HEK293 (cell line): ENCODE data around the gene UBXN11.

Source experiments
- KLF10 ChIP-seq: fragments of 450-650 bp; IDR thresholded peaks from 2 replicates; pipeline ENCODE4 v1.5.1; 2018; ENCODE audit warnings: missing biosample characterization, mild to moderate bottlenecking, missing genetic modification characterization
- KLF7 ChIP-seq: fragments of 450-650 bp; formaldehyde crosslinking; IDR thresholded peaks from 2 replicates; pipeline ENCODE4 v1.5.1; 2016; ENCODE audit warnings: missing biosample characterization, missing genetic modification characterization, borderline replicate concordance
- KLF9 ChIP-seq: fragments of 450-650 bp; formaldehyde crosslinking; IDR thresholded peaks from 2 replicates; pipeline ENCODE4 v1.5.1; 2016; ENCODE audit warnings: missing biosample characterization, missing genetic modification characterization, low read depth
- PRDM1 ChIP-seq: fragments of 450-650 bp; formaldehyde crosslinking; IDR thresholded peaks from 2 replicates; pipeline ENCODE4; 2016; ENCODE audit warnings: missing biosample characterization, missing genetic modification characterization
- SP3 ChIP-seq: fragments of 450-650 bp; formaldehyde crosslinking; IDR thresholded peaks from 2 replicates; pipeline ENCODE4 v1.5.1; 2016; ENCODE audit warnings: missing biosample characterization, missing genetic modification characterization
- ZNF10 ChIP-seq: fragments of 450-650 bp; formaldehyde crosslinking; IDR thresholded peaks from 2 replicates; pipeline ENCODE4 v1.5.1; 2017; ENCODE audit warnings: missing biosample characterization, missing genetic modification characterization
- ZNF175 ChIP-seq: fragments of 450-650 bp; formaldehyde crosslinking; IDR thresholded peaks from 2 replicates; pipeline ENCODE4 v1.5.1; 2016; ENCODE audit warnings: missing biosample characterization, missing genetic modification characterization
- ZNF24 ChIP-seq: fragments of 450-650 bp; formaldehyde crosslinking; IDR thresholded peaks from 2 replicates; pipeline ENCODE4 v1.5.1; 2016; ENCODE audit warnings: missing biosample characterization, missing genetic modification characterization
- ZNF510 ChIP-seq: fragments of 450-650 bp; formaldehyde crosslinking; IDR thresholded peaks from 2 replicates; pipeline ENCODE4 v1.5.1; 2018; ENCODE audit warnings: mild to moderate bottlenecking, missing genetic modification characterization, missing biosample characterization; ENCODE audit not compliant: insufficient replicate concordance
- ZNF701 ChIP-seq: fragments of 450-650 bp; formaldehyde crosslinking; IDR thresholded peaks from 2 replicates; pipeline ENCODE4 v1.5.1; 2016; ENCODE audit warnings: missing biosample characterization, missing genetic modification characterization
- ZSCAN16 ChIP-seq: fragments of 450-650 bp; formaldehyde crosslinking; IDR thresholded peaks from 2 replicates; pipeline ENCODE4 v1.5.1; 2016; ENCODE audit warnings: missing biosample characterization, missing genetic modification characterization
- TF ChIP-seq, protein P1 (sequence below): fragments of 450-650 bp; formaldehyde crosslinking; IDR thresholded peaks from 2 replicates; pipeline ENCODE4 v1.5.1; 2017; ENCODE audit warnings: missing biosample characterization, missing genetic modification characterization
- TF ChIP-seq, protein P2 (sequence below): fragments of 450-650 bp; formaldehyde crosslinking; IDR thresholded peaks from 2 replicates; pipeline ENCODE4 v1.5.1; 2016; ENCODE audit warnings: missing biosample characterization, missing genetic modification characterization

- TF ChIP-seq ZNF175 (tag by site-specific recombination): no peak
- TF ChIP-seq, protein P1, sequence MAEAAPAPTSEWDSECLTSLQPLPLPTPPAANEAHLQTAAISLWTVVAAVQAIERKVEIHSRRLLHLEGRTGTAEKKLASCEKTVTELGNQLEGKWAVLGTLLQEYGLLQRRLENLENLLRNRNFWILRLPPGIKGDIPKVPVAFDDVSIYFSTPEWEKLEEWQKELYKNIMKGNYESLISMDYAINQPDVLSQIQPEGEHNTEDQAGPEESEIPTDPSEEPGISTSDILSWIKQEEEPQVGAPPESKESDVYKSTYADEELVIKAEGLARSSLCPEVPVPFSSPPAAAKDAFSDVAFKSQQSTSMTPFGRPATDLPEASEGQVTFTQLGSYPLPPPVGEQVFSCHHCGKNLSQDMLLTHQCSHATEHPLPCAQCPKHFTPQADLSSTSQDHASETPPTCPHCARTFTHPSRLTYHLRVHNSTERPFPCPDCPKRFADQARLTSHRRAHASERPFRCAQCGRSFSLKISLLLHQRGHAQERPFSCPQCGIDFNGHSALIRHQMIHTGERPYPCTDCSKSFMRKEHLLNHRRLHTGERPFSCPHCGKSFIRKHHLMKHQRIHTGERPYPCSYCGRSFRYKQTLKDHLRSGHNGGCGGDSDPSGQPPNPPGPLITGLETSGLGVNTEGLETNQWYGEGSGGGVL: no peak
- no peak for TF ChIP-seq ZNF10 (tag by site-specific recombination)
- no peak for TF ChIP-seq SP3
- no peak for TF ChIP-seq KLF9 (tag by site-specific recombination)
- TF ChIP-seq, protein P2, sequence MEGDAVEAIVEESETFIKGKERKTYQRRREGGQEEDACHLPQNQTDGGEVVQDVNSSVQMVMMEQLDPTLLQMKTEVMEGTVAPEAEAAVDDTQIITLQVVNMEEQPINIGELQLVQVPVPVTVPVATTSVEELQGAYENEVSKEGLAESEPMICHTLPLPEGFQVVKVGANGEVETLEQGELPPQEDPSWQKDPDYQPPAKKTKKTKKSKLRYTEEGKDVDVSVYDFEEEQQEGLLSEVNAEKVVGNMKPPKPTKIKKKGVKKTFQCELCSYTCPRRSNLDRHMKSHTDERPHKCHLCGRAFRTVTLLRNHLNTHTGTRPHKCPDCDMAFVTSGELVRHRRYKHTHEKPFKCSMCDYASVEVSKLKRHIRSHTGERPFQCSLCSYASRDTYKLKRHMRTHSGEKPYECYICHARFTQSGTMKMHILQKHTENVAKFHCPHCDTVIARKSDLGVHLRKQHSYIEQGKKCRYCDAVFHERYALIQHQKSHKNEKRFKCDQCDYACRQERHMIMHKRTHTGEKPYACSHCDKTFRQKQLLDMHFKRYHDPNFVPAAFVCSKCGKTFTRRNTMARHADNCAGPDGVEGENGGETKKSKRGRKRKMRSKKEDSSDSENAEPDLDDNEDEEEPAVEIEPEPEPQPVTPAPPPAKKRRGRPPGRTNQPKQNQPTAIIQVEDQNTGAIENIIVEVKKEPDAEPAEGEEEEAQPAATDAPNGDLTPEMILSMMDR (tag by site-specific recombination): no peak
- TF ChIP-seq ZNF510 (tag by site-specific recombination): no peak
- TF ChIP-seq KLF7 (tag by site-specific recombination): no peak
- TF ChIP-seq PRDM1 (tag by site-specific recombination): no peak
- no peak for TF ChIP-seq ZSCAN16 (tag by site-specific recombination)
- TF ChIP-seq ZNF24 (tag by site-specific recombination): no peak
- no peak for TF ChIP-seq KLF10 (tag by site-specific recombination)
- TF ChIP-seq ZNF701: no peak
Observed at GRCh38 chr1:26318338-26319064, 12.1 kb upstream of the UBXN11 start.
